Medulla oblongata (tissue), 1 donor: ENCODE results near the gene DOCK6.
A peak's percentile ranks its signal among the peaks of the same experiment; 100 is the strongest.

ENCODE experiments used
- DNase-seq: peaks from one replicate; pipeline ENCODE4 v3.0.0-alpha.2; 2015; ENCODE audit errors: extremely low spot score

DOCK6 gene

GRCh38 chr19:11223200-11223599, 39.1 kb downstream of the DOCK6 start:
- DNase-seq, result no peak

GRCh38 chr19:11221082-11221598, 41.2 kb downstream of the DOCK6 start:
- DNase-seq, result no peak

DNA sequence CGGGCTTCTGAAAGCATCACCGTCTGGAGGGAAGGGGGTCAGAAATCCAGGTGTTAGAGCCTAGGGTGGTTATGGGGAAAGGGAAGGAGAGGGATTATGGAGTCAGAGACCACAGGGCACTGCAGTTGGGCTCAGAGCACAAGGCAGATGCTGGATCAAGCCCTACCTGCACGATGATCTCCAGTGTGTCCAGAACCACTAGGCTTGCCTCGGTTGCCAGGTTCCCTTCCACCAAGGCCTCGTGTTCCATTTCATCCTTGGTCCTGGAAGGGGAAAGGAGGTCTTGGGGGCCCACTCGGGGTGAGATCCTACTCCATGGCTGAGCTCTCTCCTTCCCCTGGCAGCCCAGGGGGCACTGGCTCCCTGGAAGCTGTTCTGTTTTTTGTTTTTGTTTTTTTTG, 47.9 kb downstream of the DOCK6 start:
- DNase-seq, result no peak

- DNase-seq, result no peak
Measured at GRCh38 chr19:11210656-11210928, 51.7 kb downstream of the DOCK6 start.

DNA sequence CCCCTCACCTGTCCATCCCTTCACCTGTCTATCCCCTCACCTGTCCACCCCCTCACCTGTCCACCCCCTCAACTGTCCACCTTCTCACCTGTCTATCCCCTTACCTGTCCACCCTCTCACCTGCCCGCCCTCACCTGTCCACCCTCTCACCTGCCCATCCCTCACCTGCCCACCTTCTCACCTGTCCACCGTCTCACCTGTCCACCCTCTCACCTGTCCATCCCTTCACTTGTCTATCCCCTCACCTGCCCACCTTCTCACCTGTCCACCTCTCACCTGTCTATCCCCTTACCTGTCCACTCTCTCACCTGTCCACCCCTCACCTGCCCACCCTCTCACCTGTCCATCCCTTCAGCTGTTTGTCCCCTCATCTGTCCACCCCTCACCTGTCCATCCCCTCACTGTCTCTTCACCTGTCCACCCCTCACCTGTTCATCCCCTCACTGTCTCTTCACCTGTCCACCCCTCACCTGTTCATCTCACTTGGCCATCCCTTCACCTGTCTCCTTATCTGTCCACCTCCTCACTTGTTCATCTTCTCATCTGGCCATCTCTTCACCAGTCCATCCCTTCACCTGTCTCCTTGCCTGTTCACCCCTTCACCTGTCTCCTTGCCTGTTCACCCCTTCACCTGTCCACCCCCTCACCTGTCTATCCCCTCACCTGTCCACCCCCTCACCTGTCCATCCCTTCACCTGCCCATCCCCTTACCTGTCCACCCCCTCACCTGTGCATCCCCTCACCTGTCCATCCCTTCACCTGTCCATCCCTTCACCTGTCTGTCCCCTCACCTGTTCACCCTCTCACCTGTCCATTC, 52.3 kb downstream of the DOCK6 start:
- no peak for DNase-seq

DNA sequence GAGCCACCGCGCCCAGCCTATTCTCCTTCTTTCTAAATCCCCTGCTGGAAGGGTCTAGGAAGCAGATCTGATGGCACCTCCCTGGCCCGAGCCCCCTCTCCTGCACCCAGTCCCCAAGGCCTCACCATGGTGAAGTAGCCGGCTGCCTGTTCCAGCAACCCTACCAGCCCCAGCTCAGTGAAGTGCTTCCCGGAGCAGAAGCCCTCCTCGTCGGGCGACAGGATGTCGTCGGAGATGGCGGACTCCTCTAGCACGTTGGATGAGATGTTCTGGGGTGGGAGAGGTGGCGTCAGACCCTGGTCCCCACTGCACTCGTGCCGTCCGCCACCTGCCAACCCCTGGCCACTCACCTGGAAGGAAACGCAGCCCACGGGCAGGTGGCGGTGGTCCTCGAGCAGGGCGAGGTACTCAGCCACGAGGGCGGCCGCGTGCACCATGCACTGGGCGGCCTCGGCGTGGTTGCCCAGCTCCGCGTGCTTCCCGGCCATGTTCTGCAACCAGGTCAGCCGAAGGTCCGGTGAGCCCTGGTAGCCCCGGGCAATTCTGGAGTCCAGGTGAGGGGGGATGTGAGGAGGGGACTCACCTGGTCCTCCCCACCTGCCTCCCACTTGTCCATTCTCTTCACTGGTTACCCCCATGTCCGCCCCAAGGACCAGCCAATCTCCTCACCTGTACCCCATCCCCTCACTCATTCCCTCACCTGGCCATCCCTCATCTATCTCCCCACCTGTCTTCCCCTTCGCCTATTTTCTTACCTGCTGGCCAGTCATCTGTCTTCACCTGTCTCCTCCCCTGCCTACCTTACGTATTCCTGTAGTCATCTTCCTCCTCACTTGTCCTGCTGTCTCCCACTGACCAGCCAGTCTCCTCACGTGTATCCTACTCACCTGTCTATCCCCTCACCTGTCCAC, 53.5 kb downstream of the DOCK6 start:
- no peak for DNase-seq

DNA sequence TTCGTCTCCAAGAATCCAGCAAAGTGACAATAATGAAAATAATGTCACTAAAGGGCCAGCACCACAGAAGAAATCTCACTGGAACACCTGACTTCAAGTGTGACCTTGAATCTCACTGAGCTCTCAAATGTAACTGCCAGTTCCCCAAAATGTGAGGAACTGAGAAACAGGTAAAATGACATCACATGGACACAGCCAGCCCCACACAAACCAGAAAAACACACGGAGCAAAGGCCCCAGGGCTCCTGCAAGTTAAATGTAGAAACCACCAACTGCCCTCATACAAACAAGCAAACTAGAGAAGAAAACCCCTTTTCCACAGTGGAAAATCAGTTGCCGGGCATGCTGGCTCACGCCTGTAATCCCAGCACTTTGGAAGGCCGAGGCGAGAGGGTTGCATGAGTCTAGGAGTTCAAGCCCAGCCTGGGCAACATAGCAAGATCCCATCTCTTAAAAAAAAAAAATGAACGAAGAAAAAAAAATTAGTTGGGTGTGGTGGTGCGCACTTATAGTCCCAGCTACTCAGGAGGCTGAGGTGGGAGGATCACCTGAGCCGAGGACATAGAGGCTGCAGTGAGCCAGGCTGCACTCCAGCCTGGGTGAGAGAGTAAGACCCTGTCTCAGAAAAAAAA, 56.3 kb downstream of the DOCK6 start:
- DNase-seq, result no peak

DNA sequence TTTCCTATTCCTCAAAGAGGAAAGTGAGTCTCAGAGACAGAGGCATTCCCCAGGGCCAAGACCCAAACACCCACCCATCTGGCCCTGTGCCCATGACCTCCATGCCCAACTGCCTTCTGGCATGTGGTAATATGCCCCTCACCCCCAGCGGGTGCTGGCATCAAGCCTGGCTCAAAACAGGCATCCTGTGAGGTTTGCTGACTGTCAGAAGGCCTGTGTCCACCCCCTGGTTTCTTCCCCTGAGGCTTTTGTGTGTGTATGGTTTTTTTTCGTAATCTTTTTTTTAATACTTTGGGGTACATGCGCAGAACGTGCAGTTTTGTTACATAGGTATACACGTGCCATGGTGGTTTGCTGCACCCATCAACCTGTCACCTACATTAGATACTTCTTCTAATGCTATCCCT, 57.4 kb downstream of the DOCK6 start:
- no peak for DNase-seq

- DNase-seq, result no peak
Measured at GRCh38 chr19:11204076-11204602, 58.2 kb downstream of the DOCK6 start.

GRCh38 chr19:11203194-11204075, 58.9 kb downstream of the DOCK6 start:
- peak; percentile 59 for DNase-seq

DNA sequence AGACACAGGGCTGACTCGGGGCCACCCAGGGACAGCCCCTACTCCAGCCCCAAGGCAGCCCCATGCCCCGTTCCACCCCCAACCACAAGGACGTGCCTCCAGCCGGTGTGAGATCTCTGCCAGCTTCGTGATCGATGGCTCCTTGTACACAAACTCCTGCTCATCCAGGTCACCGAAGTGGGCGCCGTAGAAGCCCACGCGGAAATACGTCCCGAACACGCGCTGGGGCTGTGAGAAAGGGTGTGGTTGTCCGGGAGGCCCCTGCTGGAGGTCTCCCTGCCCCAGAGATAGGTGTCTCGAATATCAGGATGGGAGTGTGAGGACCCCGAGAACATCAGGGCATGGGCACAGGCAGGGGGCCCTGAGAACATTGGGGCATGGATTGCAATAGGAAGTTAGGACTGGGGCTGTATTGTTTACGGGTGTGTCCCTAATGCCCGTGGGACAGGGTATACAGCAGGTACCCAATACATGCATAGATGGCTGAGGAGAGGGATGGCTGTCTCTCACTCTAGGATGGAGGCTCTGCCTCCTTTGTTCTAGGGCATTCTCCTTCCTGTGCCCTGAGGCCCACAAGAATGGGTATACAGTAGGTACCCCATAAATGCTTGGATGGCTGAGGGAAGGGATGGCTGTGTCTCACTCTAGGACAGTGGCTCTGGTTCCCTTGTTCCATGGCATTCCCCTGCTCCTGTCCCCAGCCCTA, 59.7 kb downstream of the DOCK6 start:
- no peak for DNase-seq

- no peak for DNase-seq
Measured at GRCh38 chr19:11201791-11202190, 60.5 kb downstream of the DOCK6 start.

DNA sequence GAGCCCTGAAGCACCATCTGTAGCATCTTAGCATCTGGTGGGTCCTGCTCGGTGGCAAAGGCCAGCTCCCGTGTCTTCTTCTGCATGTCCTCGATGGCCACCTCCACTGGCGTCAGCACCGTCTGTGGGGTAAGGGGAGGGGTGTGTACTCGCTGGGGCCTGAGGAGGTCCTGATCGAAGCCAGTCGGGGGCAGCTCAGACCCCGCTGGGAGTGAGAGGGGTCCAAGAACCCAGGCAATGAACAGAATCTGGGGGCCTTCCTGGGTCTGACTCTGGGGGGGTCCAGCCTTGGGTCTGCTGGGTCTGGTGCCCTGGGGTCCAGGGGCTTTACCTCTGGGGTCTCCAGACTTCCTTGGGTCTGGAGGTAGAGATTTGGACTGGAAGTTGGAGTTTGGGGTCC, 61.4 kb downstream of the DOCK6 start:
- no peak for DNase-seq

DNA sequence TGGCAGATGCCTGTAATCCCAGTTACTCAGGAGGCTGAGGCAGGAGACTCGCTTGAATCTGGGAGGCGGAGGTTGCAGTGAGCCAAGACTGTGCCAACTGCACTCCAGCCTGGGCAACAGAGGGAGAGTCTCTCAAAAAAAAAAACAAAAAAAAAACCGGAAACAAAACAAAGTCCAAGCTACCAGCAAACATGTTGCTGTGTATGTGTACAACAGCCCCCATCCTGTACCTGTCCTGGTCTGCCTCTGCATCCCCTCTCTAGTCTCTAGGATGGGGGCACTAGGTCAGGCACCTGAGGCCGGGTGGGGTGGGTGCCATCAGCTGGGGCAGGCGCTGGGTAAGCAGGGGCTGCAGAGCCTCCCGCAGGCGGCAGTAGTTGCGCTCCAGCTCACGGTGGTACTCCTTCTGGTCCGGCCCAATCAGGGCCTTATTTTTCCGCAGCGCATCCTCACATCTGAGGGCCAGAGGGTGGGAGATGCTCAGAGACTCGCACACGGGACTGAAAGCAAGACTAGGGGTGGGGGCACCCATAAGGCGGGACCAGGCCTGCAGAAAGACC, 62.2 kb downstream of the DOCK6 start:
- no peak for DNase-seq

GRCh38 chr19:11199517-11199916, 62.8 kb downstream of the DOCK6 start:
- no peak for DNase-seq

GRCh38 chr19:11198769-11199424, 63.4 kb downstream of the DOCK6 start:
- DNase-seq, result no peak

DNA sequence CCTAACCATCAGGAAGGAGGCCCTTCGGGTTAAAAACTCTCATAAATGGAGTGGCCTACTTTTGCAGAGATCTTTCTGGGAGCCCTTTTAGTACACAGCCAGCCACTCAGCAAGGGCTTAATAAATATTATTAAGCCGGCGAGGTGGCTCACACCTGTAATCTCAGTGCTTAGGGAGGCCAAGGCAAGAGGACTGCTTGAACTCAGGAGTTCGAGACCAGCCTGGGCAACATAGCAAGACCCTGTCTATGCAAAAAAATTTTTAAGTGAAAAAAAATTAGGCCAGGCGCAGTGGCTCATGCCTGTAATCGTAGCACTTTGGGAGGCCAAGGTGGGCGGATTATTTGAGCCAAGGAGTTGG, 64.2 kb downstream of the DOCK6 start:
- DNase-seq, result no peak

DNA sequence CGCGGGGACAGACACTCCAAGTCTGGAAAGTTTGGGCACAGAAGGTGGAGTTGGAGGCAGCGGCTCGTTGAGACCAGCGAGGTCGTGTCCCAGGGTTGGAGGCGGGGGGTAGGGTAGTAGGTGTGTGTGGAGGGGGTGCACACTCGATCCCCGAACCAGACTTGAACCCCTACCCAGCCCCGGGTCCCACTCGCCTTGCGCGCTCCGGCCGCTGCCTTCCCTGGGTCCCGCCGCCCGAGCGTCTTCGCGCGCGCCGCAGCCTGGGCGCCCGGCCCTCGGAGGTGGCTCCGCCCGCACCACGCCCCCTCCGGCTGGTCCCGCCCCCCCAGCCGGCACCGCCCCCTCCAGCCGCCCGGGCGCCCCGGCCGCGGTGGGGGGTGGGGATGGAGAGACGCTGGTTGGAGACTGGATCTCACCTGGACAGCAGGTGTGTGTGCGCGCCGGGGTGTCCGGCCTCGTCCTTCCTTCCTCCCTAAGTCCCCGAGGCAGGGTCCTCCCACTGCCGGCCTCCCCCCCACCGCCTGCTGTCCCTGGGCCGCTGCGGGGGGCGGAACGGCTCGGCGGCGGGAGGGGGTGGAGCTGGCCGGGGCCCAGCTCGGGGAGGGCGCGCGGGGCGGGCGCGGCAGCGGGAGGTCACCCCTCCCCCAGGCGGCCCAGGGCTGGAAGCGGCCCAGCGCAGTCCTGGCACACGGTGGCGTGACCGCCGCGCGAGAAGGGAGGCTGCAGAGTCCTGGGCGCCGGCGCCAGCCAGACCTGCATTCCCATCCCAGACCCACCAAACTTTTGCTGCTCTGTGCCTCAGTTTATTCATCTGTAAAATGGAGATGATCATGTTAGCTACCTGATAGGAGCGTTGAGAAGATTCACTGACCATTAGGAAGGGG, 64.8 kb downstream of the DOCK6 start, which contains the start of gene KANK2:
Gene KANK2, minus strand, starts transcription at position 255 of the 884 bp plus-strand sequence. CDS start 3,034 bp downstream, outside the sequence.
- peak; percentile 80 for DNase-seq
